HK-2 (cell line): ENCODE measurements around the gene GALNT9.
"Not testable (repeated sequence)": the region's sequence is repeated elsewhere in the genome, so short reads cannot be mapped to it uniquely, and the experiment has no call there.

Experiments used
- DNase-seq: peaks from one replicate; pipeline ENCODE4 v3.0.0-alpha.2; 2018; ENCODE audit not compliant: unreplicated experiment

The GALNT9 gene

GRCh38 chr12:132312516-132312915, 16.9 kb downstream of the GALNT9 start:
- DNase-seq = no peak

DNA sequence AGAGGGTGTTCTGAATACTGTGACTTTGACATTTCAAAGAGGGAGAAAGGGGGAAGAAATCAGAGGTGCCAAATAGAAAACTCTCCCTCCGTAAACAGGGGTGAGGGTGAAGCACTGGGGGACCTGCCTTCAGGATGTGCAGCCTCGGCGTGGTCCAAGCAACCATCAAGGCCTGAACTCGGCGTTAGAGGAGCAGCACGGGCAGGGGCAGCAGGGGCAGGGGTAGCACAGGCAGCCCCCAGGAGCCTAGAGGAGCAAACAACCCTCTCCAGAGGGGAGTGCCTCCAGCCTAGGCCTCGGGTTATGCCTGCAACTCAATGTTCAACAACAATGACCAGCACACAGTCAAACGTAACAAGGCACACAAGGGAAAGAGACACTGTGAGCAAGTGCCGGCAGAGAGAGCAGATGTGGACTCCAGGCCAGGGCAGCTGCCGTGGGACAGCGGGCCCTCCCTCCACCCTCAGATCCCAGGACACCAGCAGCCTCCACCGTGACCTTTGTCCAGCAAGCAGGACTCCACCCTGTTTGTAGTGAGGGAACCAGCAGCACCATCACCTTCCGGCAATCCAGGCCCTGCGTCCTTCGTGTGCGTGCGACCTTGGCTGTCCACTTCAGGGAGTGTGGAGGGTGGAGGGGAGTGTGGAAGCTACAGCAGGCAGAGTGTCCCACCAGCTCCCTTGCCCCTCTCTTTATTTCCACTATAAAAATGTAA, 18.0 kb downstream of the GALNT9 start:
- no peak for DNase-seq

DNA sequence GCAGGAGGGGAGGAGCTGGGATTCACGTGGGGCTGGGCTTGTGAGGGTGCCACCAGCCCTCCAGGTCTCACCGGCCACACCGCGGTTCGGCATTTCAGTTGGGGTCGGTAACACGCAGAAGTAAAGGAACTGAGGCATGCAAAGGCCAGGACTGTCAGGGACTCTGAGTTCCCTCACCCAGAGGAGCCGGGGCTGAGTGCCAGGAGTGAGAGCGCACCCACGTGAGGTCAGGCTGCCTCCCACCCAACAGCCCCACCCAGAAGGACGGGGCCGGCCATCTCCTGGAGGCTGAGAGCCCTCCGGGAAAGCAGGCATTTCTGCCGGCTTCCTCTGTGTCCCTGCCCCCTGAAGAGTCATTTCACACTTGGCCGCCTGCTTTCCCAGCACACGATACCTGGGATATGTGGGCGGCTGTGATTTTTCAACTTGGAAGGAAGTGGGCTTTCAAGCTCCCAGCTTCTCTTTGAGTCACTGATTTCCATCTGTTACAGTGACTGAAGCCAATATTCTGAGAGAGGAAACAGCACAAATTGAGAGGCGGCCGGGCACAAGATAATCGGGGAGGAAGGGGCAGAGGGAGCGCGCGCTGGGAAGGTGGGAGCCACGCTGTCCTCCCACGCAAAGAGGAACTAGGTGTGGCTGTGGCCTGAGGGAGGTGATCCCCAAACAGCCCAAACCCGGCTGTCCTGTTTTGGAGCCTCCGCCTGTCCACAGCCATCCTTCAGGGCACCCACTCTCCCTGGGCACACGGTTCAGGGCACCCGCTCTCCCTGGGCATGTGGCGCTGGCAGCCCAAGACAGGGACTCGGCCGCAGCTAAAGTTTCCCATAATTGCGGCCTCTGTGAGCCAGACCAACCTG, 19.0 kb downstream of the GALNT9 start:
- DNase-seq = peak; percentile 76

- no peak for DNase-seq
Measured at GRCh38 chr12:132309596-132310086, 19.7 kb downstream of the GALNT9 start.

DNA sequence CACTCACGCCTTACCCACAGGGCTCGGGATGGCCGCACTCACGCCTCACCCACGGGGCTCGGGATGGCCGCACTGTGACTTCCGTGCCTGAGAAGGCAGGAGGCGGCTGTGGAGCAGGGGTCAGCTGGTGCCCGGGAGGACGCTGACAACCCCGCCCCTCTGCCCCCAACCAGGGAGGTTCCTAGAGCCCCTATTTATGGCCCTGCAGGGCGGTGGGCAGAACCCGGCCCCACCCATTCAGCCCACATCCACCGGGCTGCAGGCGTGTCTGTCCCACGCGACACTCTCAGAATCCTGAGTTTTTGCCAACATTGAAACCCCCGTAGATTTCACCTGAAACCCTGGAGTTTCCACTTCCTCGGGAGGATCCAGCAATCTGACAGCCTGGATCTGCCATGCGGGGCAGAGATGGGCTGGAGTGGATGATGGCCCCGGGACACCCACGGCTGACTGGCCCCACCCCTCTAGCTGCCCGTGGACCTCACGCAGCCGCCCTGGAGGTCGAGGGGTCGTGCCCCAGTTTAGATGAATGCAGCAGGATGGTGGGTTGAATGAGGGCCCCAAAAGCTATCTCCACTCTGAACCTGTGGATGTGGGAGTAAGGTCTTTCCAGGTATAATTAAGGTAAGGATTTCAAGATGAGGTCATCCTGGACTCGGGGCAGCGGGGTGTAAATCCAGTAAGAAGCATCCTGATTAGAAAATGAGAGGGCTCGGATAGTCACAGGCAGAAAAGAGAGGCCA, 20.4 kb downstream of the GALNT9 start:
- DNase-seq = no peak

GRCh38 chr12:132307976-132308852, 21.2 kb downstream of the GALNT9 start:
- no peak for DNase-seq

GRCh38 chr12:132306885-132307191, 22.6 kb downstream of the GALNT9 start:
- no peak for DNase-seq

DNA sequence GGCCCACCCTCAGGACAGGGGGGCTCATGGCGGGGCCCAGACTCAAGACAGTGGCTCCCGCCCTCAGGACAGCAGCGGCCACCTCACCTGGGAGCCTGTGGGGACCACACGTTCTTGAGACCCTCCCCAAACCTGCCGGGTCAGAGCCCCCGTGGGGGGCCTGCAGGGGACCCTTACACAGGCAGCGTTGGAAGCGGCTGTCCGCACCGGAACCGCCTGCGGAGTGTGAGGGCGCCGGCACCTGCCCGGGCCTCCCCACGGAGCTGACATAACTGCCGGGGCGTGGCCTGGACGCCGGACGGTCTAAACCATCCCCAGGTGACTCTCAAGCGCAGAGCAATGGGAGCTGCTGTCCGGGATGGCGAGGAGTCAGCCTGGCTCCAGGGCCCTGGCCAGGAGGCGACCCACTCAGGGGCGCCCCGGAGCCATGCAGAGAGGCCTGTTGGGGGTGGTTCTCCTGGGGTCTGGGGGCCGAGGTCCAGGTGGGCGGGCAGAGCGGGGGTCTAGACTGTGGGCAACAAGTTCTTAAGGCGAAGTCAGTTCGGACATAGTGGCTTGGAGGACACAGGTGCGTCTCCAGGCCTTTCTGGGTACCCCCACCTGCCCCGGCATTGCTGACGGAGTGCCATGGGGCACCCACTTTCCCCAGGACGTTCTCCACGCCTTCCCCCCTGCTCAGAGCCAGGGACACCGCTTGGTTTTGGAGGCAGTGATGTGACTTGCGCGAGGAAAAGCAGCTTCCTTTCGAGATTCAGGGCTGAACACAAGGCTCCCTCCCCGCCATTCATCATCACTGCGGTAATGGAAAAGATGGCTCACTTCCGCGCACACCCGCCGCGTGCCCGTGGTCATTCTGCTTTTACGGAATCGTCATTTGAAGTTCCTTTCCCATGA, 23.2 kb downstream of the GALNT9 start:
- no peak for DNase-seq

- no peak for DNase-seq
Measured at GRCh38 chr12:132305560-132305966, 23.8 kb downstream of the GALNT9 start.

DNA sequence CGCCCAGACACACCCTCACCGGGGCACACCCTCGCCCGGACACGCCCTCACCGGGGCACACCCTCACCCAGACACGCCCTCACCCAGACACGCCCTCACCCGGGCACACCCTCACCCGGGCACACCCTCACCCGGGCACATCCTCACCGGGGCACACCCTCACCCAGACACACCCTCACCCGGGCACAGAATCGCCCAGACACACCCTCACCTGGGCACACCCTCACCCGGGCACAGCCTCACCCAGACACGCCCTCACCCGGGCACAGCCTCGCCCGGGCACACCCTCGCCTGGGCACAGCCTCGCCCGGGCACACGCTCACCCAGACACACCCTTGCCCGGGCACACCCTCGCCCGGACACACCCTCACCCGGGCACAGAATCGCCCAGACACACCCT, 24.5 kb downstream of the GALNT9 start:
- not testable (repeated sequence) for DNase-seq

DNA sequence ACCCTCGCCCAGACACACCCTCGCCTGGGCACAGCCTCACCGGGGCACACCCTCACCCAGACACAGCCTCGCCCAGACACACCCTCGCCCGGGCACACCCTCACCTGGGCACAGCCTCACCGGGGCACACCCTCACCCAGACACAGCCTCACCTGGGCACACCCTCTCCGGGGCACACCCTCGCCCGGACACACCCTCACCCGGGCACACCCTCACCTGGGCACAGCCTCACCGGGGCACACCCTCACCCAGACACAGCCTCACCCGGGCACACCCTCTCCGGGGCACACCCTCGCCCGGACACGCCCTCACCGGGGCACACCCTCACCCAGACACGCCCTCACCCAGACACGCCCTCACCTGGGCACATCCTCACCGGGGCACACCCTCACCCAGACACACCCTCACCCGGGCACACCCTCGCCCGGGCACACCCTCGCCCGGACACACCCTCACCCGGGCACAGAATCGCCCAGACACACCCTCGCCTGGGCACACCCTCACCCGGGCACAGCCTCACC, 25.5 kb downstream of the GALNT9 start:
- not testable (repeated sequence) for DNase-seq

- DNase-seq = no peak
Measured at GRCh38 chr12:132302466-132303358, 26.7 kb downstream of the GALNT9 start.

GRCh38 chr12:132300789-132301722, 28.3 kb downstream of the GALNT9 start:
- no peak for DNase-seq

DNA sequence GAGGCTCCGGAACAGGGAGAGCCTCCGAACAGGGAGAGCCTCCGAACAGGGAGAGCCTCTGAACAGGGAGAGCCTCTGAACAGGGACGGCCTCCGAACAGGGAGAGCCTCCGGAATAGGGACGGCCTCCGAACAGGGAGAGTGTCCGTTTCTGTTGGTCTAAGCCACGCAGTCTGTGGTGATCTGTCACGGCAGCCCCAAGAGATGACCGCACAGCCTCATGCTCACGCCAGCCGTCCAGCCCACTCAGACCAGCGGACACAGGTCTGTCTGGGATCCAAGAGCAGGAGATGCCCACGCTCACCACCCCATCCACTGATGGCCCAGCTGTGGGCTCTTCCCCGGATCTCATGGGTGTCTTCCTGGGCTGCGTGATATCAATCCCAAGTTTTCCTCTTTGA, 33.3 kb downstream of the GALNT9 start:
- no peak for DNase-seq

- DNase-seq = not testable (repeated sequence)
Measured at GRCh38 chr12:132295561-132295960, 33.8 kb downstream of the GALNT9 start.

DNA sequence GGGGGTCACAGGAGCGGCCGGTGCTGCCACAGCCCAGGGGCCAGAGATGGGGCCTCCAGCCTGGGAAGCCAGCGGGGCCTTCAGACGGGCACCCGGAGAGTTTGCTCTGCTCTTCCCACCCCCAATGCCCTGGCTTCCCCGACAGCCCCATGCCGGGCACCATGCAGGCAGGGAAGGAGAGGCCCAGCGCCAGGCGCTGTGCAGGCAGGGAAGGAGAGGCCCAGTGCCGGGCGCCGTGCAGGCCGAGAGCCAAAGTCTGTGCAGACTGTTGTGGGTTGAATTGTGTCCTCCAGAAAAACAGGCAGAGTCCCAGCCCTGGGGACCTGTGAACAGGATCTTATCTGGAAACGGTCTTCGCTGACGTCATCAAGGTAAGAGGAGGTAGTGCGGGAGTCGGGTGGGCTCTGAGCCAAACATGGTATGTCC, 34.3 kb downstream of the GALNT9 start:
- DNase-seq = no peak

DNA sequence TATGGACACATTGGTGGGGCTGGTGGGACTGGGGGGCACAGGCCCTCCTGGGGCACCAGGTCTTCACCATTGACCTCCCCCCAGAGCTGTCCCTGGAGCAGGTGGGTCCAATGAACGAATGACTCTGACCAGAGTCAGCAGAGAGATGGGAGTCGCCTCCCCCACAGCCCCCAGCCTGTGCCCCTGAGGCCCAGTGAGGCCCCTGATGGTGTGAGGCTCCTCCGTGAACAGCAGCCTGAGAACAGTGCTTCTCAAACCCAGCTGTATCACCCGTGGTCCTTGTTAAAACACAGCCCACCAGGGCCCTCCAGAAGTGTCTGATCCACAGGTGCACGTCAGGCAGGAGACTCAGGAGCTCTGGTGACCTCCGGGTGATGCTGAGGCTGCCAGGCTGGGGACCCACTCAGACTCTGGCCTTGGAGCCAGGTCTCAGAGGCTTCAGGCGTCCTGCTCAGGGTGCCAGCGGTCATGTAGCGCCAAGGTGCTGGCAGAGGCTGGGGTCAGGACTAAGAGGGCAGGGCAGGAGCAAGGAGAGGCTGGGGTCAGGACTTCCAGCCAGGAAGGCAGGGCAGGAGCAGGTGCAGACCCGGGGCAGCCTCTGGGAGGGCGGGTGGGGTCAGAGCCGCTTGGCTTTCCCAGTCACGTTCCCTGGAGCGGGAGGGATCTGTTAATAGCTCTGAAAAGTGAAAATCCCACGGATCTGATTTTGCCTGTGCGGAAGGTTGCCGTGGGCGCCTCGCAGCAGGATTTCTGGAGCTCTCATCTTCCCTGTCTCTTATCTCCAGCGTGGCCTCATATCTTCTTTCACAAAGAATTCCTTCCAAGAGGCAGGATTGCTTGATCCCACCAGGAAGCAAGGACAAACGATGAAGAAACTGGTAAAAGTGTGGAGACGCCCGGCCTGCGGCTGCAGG, 35.0 kb downstream of the GALNT9 start:
- no peak for DNase-seq
